Measurements from ENCODE around the gene CETN2.
"Not testable (repeated sequence)": the region's sequence is repeated elsewhere in the genome, so short reads cannot be mapped to it uniquely, and the experiment has no call there.

Gene CETN2

GRCh38 chrX:152830312-152831305, at the start of gene CETN2, which contains the start of gene NSDHL:
TSS of gene CETN2 (minus strand) at chrX:152830757. CDS start at chrX:152830710, 47 bp downstream.
TSS of gene NSDHL (plus strand) at chrX:152831063. CDS start at chrX:152846325, 15,262 bp downstream.
- peak; percentile 77 for DNase-seq

- DNase-seq = peak; percentile 70
Observed at GRCh38 chrX:152878976-152879755, 48.6 kb upstream of the CETN2 start.

- DNase-seq = no peak
Observed at GRCh38 chrX:152876931-152877840, 46.6 kb upstream of the CETN2 start.

GRCh38 chrX:152873361-152873760, 42.8 kb upstream of the CETN2 start:
- no peak for DNase-seq

- DNase-seq = no peak
Observed at GRCh38 chrX:152872522-152872921, 42.0 kb upstream of the CETN2 start.

GRCh38 chrX:152871260-152871659, 40.7 kb upstream of the CETN2 start:
- no peak for DNase-seq

- DNase-seq = no peak
Observed at GRCh38 chrX:152869972-152870371, 39.4 kb upstream of the CETN2 start.

- no peak for DNase-seq
Observed at GRCh38 chrX:152866386-152866785, 35.8 kb upstream of the CETN2 start.

- no peak for DNase-seq
Observed at GRCh38 chrX:152865232-152865920, 34.8 kb upstream of the CETN2 start.

GRCh38 chrX:152861826-152862225, 31.3 kb upstream of the CETN2 start:
- no peak for DNase-seq

GRCh38 chrX:152861116-152861515, 30.6 kb upstream of the CETN2 start:
- DNase-seq = no peak

GRCh38 chrX:152853986-152854385, 23.4 kb upstream of the CETN2 start:
- DNase-seq = no peak

GRCh38 chrX:152850465-152850864, 19.9 kb upstream of the CETN2 start:
- no peak for DNase-seq

GRCh38 chrX:152847281-152847680, 16.7 kb upstream of the CETN2 start:
- DNase-seq = no peak

- DNase-seq = no peak
Observed at GRCh38 chrX:152845618-152846240, 15.2 kb upstream of the CETN2 start.

GRCh38 chrX:152844256-152844655, 13.7 kb upstream of the CETN2 start:
- DNase-seq = no peak

- no peak for DNase-seq
Observed at GRCh38 chrX:152843852-152844251, 13.3 kb upstream of the CETN2 start.

GRCh38 chrX:152842772-152843338, 12.3 kb upstream of the CETN2 start:
- no peak for DNase-seq

- DNase-seq = not testable (repeated sequence)
Observed at GRCh38 chrX:152835470-152835869, 4.9 kb upstream of the CETN2 start.

GRCh38 chrX:152833378-152833777, 2.8 kb upstream of the CETN2 start:
- no peak for DNase-seq

- DNase-seq = no peak
Observed at GRCh38 chrX:152832520-152832919, 2.0 kb upstream of the CETN2 start.

Data from kidney glomerular epithelial cell (primary cell).